Vein endothelial cell (primary cell): ENCODE data around the gene CDC123. TPM values are rescaled to one million over a fixed set of nuclear protein-coding genes. Genes with fewer than 3 reads are reported as not detected.

Source experiments
- total RNA-seq: library from RNA; depleted of rRNA; stranded (reverse); fragments of >200 nt; gene quantifications from 2 replicates; pipeline ENCODE4 v1.2.3, GENCODE V29; 2012

The CDC123 gene
- total RNA-seq = 117 and 125 TPM in 2 replicates

DNA sequence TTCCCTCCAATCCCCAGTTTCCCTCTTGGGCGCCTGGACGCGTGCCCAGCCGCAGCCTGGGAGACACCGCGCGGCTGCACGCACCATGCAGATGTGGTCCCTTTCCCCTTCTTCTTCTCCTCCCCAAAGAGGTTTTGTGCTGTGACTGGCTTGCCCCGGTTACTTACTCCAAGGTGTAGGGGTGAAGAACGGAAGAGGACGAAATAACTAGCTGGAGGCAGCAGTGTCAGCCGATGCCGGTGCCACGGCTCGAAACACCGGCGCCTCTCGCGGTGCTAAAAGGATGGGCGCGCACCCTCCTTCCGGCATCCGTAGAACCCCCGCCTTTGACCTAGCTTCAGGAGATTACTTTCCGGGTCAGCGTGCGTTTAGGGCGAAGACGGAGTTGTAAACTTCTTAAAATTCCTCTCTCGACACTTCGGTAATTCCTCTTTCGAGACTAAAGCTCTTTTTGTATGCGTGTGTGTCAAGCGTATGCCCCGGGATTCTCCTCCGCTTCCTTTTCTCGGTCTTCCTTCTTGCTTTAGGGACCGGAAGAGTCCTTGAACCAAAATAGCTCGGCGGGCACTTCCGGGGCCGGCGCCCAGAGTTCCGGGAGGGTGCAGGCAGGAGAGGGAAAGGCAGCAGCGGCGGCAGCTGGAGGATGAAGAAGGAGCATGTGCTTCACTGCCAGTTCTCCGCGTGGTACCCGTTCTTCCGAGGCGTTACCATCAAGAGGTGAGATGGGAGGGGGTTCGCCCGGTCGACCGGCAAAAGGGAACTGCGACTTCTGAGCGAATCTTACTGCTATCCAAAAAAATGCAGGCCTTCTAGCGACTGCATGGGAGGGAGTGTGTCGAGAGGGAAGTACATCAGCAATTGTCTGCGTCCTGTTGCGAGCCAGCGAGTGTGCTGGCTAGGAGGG is at the start of gene CDC123, which contains the start of gene NUDT5:
CDC123 (plus strand) TSS at position 586 of the 904 bp plus-strand sequence; CDS start at position 644, 58 bp downstream.
NUDT5 (minus strand) TSS at position 289 of the 904 bp plus-strand sequence. CDS start 9,600 bp downstream, outside the sequence.

Other genes starting within 250 kb of the CDC123 start
- 14.0 and 19.1 TPM in 2 replicates for gene UPF2, start 153.4 kb upstream of the CDC123 start, total RNA-seq
- 21.8 and 21.9 TPM in 2 replicates for gene DHTKD1, start 127.2 kb upstream of the CDC123 start, total RNA-seq
- gene SEC61A2, start 66.5 kb upstream of the CDC123 start, total RNA-seq = 6.0 and 6.5 TPM in 2 replicates
- 53.2 and 63.7 TPM in 2 replicates for gene NUDT5, start 297 bp upstream of the CDC123 start, total RNA-seq
- gene CAMK1D, start 153.4 kb downstream of the CDC123 start, total RNA-seq = 0.98 and 1.1 TPM in 2 replicates